ENCODE results near the gene VWA1. TPM values are rescaled to one million over a fixed set of nuclear protein-coding genes. Genes with fewer than 3 reads are reported as not detected.
"Not testable (repeated sequence)": the region's sequence is repeated elsewhere in the genome, so short reads cannot be mapped to it uniquely, and the experiment has no call there.

VWA1 gene
- total RNA-seq, 1 experiment from 2014 or later, result 56.6 TPM

DNA sequence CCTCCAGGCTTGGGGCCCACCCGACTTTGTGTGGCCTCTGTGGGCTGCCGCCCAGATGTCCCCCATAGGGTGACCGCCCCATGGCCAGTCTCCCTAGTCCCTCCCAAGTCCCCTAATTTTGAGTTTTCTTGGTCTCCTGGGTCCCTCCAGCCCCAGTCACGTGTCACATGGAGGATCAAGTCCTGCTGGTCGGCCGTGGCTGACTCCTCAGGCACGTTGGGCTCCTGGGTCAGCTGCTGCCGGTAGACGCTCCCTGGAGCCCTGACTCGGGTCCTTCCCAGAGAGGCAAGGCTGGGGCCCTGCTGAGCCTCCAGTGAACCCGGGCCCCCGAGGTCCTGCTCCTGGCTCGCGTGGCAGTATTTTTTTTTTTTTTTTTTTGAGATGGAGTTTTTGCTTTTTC is 24.2 kb downstream of the VWA1 start:
- H3K9me2 ChIP-seq (ENCODE audit: insufficient read depth); POLR2A ChIA-PET (ENCODE audit: unreplicated experiment); BruUV-seq (replicated peaks); H3K79me2 ChIP-seq (ENCODE audit: low read depth); intact Hi-C loops (cut with micrococcal nuclease; ENCODE audit: unreplicated experiment); H4K20me1 ChIP-seq (ENCODE audit: insufficient read depth); H3K4me2 ChIP-seq; H3K4me1 ChIP-seq (replicated peaks; ENCODE audit: insufficient read depth); H3K9me3 ChIP-seq (ENCODE audit: insufficient read depth, low read depth); H3K36me3 ChIP-seq (ENCODE audit: low read depth); H3K27me3 ChIP-seq (ENCODE audit: insufficient read depth, low read depth); DNase-seq; H3K4me3 ChIP-seq; H3K27ac ChIP-seq; H2AFZ ChIP-seq; H3F3A ChIP-seq (ENCODE audit: insufficient read depth, low read depth): not testable (repeated sequence)
- CTCF ChIA-PET, result interaction anchor here (0.6 kb wide), 1 partner anchor 48 kb away, joined by 4 read pairs; no protein-coding TSS in a partner anchor

GRCh38 chr1:1460540-1461130 is 25.1 kb downstream of the VWA1 start:
- H3K9me3 ChIP-seq (ENCODE audit: insufficient read depth, low read depth), result no peaks in the 10 kb centered on the region
- H3K4me2 ChIP-seq, result no peak overlapping the region
- H3K27me3 ChIP-seq (ENCODE audit: insufficient read depth, low read depth), result no peaks in the 10 kb centered on the region
- H3F3A ChIP-seq (ENCODE audit: insufficient read depth, low read depth), result no peaks in the 10 kb centered on the region; the same call in 1 of the 2 replicates
- ChIA-PET POLR2A (ENCODE audit: unreplicated experiment) (no interaction called here), CTCF (no interaction called here)
- H3K36me3 ChIP-seq (ENCODE audit: low read depth), result no peaks in the 10 kb centered on the region
- H3K4me1 ChIP-seq (replicated peaks; ENCODE audit: insufficient read depth), result no peaks in the 10 kb centered on the region
- BruUV-seq (replicated peaks), result no TSS peak
- H3K79me2 ChIP-seq (ENCODE audit: low read depth), result no peaks in the 10 kb centered on the region
- no peak for TF ChIP-seq EZH2 (IDR thresholded peaks at IDR 0.05; ENCODE audit: low read depth)
- no peak for TF ChIP-seq CTCF (conservative IDR thresholded peaks at IDR 0.05)
- no peak for DNase-seq
- no peak overlapping the region for H3K27ac ChIP-seq
- H3K9me2 ChIP-seq (ENCODE audit: insufficient read depth), result no peaks in the 10 kb centered on the region
- no peak overlapping the region for H2AFZ ChIP-seq
- no peaks in the 10 kb centered on the region for H4K20me1 ChIP-seq (ENCODE audit: insufficient read depth)
- H3K4me3 ChIP-seq, result no peak overlapping the region
- intact Hi-C loops (cut with micrococcal nuclease; ENCODE audit: unreplicated experiment), result no loop called here

DNA sequence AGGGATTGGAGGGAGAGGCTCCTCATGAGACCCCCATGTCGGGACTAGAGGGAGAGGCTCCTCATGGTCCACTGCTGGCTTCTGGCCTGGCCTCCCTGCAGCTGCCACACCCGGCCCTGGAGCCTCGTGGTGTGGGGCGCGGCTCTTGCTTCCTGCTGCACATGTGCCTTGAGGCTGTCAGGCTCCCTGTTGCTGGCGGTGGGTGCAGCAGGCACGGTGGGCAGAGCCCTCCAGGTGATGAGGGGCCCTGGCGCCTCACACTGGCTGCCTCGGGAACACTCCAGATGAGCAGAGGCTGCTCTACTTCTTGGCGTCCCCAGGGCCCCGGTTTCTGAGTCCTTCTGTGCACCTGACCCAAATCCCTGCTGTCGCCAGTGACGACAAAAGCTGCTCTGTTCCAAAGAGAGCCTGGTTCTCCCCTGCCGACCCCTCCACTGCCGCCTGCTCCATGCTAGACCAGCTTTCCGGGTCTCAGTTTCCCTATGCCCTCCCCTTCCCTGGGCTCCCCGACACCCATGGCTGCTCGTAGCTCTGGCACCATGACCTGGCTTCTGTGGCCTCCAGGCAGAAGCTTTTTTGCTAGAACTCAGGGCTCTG is 26.3 kb downstream of the VWA1 start:
- Histone ChIP-seq H3K4me1 (replicated peaks; ENCODE audit: insufficient read depth) (no peaks in the 10 kb centered on the region), H3K4me3 (no peak overlapping the region), H3K27ac (no peak overlapping the region), H3K79me2 (ENCODE audit: low read depth) (no peaks in the 10 kb centered on the region), H3K27me3 (ENCODE audit: insufficient read depth, low read depth) (no peaks in the 10 kb centered on the region), H4K20me1 (ENCODE audit: insufficient read depth) (no peaks in the 10 kb centered on the region), H3F3A (ENCODE audit: insufficient read depth, low read depth) (no peaks in the 10 kb centered on the region; the same call in 1 of the 2 replicates), H3K9me3 (ENCODE audit: insufficient read depth, low read depth) (no peaks in the 10 kb centered on the region), H3K4me2 (no peak overlapping the region), H3K36me3 (ENCODE audit: low read depth) (no peaks in the 10 kb centered on the region), H2AFZ (no peak overlapping the region), H3K9me2 (ENCODE audit: insufficient read depth) (no peaks in the 10 kb centered on the region)
- CTCF ChIA-PET, result no interaction called here
- intact Hi-C loops (cut with micrococcal nuclease; ENCODE audit: unreplicated experiment), result loop anchor here (1.0 kb wide), 1 partner anchor 9 kb away; the partner anchor contains the start of gene ATAD3B
- POLR2A ChIA-PET (ENCODE audit: unreplicated experiment), result interaction anchor here (0.7 kb wide), 1 partner anchor 89 kb away, joined by 3 read pairs; no protein-coding TSS in a partner anchor
- TF ChIP-seq CTCF (conservative IDR thresholded peaks at IDR 0.05) (no peak), EZH2 (IDR thresholded peaks at IDR 0.05; ENCODE audit: low read depth) (no peak)
- BruUV-seq (replicated peaks), result no TSS peak
- peak in 1 of 2 experiments; percentile 26 for DNase-seq
